ENCODE results near the gene IRGC.

The IRGC gene

DNA sequence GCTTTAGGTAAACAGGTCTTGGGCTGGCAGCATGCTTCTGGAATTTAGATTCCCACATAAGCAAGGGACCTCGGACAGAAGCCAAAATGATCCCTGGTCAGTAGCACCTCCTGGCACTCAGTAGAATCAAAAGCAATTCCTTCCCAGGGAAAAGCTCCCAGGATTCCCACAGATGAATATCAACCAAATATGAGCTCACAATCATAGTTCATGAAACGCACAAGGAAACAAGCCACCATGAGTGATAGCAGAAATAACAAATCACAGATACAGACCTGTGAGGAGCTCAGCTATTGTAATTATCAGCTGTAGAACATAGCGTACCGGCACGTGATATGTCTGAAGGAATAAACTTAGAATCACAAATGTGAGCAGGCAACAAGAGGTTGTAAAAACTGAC lies 24.1 kb upstream of the IRGC start:
- TF ChIP-seq, protein P1, sequence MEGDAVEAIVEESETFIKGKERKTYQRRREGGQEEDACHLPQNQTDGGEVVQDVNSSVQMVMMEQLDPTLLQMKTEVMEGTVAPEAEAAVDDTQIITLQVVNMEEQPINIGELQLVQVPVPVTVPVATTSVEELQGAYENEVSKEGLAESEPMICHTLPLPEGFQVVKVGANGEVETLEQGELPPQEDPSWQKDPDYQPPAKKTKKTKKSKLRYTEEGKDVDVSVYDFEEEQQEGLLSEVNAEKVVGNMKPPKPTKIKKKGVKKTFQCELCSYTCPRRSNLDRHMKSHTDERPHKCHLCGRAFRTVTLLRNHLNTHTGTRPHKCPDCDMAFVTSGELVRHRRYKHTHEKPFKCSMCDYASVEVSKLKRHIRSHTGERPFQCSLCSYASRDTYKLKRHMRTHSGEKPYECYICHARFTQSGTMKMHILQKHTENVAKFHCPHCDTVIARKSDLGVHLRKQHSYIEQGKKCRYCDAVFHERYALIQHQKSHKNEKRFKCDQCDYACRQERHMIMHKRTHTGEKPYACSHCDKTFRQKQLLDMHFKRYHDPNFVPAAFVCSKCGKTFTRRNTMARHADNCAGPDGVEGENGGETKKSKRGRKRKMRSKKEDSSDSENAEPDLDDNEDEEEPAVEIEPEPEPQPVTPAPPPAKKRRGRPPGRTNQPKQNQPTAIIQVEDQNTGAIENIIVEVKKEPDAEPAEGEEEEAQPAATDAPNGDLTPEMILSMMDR (IDR thresholded peaks at IDR 0.05; ENCODE audit: borderline replicate concordance, insufficient read depth, low read depth, low read length) = no peak
- H3K4me3 ChIP-seq (ENCODE audit: low read depth, low read length) = no peak overlapping the region

DNA sequence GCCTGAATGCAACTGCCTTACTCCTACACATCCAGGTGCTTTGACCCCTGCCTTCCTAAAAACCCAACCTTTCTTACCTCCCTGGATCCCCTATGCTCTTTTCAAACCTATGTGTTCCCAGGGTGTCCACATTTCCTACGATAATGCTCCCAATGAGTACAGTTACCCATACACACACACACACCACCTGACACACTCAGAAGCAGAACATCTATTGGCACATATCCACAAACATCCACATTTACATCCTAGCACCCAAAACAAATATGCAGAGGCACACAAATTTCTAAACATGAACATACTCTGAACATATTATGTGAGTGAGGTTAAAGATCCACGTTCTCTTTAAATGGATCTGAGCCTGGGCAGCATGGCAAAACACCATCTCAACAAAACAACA lies 23.5 kb upstream of the IRGC start:
- TF ChIP-seq, protein P1 (IDR thresholded peaks at IDR 0.05; ENCODE audit: borderline replicate concordance, insufficient read depth, low read depth, low read length) = no peak

DNA sequence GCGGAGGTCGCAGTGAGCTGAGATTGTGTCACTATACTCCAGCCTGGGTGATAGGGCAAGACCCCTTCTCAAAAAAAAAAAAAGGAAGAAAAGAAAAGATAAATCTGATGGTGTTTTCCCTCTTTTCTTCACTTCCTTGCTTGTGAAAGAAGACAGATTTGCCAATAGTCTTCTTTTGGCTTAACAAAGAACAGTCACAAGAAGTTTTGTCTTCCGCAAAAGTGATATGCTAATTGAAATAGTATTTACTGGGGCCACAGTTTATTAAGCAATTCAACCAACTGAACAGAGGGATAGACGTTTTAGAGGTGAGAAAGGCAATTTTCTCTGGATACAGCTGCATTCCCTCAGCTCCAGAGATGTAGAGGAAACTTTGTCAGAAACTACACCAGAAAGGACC lies 23.0 kb upstream of the IRGC start:
- no peak overlapping the region for H3K4me3 ChIP-seq (ENCODE audit: low read depth, low read length)
- TF ChIP-seq, protein P1 (IDR thresholded peaks at IDR 0.05; ENCODE audit: borderline replicate concordance, insufficient read depth, low read depth, low read length) = no peak

More for the DNA sequence above, 23.5 kb upstream of the IRGC start:
- no peak overlapping the region for H3K4me3 ChIP-seq (ENCODE audit: low read depth, low read length)

- TF ChIP-seq, protein P1 (IDR thresholded peaks at IDR 0.05; ENCODE audit: borderline replicate concordance, insufficient read depth, low read depth, low read length) = no peak
- H3K4me3 ChIP-seq (ENCODE audit: low read depth, low read length) = no peak overlapping the region
Observed at GRCh38 chr19:43694553-43694952, 21.3 kb upstream of the IRGC start.

DNA sequence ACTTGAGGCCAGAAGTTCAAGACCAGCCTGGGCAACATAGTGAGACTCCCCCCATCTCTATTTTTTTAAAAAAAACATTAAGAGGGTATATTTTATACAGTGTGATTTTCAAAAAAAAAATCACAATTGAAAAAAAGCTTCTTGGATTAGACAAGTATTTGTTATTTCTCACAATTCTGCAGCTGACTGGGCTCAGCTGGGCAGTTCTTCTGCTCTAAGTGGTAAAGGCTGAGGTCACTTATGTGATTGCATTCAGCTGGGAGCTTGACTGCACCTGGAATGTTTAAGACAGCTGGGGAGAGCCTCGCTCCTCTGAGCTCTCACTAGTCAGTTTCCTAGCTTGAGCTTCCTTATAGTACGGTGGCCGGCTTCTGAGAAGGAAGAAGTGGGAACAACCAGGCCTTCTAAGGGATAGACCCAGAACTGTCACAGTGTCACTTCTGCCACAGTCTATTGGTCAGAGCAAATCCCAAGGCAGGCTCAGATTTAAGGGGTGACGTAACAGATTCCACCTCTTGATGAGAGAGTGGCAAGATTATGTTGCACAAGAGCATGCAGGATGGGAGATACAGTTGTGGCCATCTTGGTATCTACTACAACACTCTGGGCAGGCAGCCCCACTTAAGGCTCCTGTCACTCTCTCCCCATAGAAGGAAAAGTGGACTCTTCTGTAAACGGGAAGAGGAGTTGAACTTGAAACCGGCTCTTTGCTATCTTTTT lies 19.7 kb upstream of the IRGC start:
- H3K4me3 ChIP-seq (ENCODE audit: low read depth, low read length) = no peak overlapping the region
- TF ChIP-seq, protein P1 (IDR thresholded peaks at IDR 0.05; ENCODE audit: borderline replicate concordance, insufficient read depth, low read depth, low read length) = no peak

- TF ChIP-seq, protein P1 (IDR thresholded peaks at IDR 0.05; ENCODE audit: borderline replicate concordance, insufficient read depth, low read depth, low read length) = no peak
- H3K4me3 ChIP-seq (ENCODE audit: low read depth, low read length) = no peak overlapping the region
Observed at GRCh38 chr19:43697295-43697694, 18.6 kb upstream of the IRGC start.
